RWPE1 (cell line): ENCODE results near the gene KCTD5.

ENCODE experiments used
- CTCF ChIA-PET: fragments of 350-600 bp; sonication (Branson Sonifier 250); formaldehyde crosslinking; extraction: SDS; loops from one replicate; lab custom pipeline; 2021; lab: Yijun Ruan, JAX
- POLR2A ChIA-PET: fragments of 400-600 bp; formaldehyde crosslinking; extraction: SDS; loops from one replicate; lab custom pipeline; 2020; ENCODE audit warnings: antibody characterized with exemption; ENCODE audit not compliant: low non-redundant PET; lab: Yijun Ruan, JAX
- DNase-seq: peaks from one replicate; pipeline ENCODE4 v3.0.0; 2012; ENCODE audit warnings: low spot score
- H3K27ac ChIP-seq: fragments of 450-650 bp; 2 replicates; pipeline ENCODE4 v1.5.1; 2017
- TF ChIP-seq, protein P1 (sequence below): fragments of 450-650 bp; conservative IDR thresholded peaks from 2 replicates; pipeline ENCODE4 v1.5.1; 2017; ENCODE audit warnings: low read depth, mild to moderate bottlenecking

Gene KCTD5

GRCh38 chr16:2751577-2752034, 69.3 kb downstream of the KCTD5 start:
- TF ChIP-seq, protein P1, sequence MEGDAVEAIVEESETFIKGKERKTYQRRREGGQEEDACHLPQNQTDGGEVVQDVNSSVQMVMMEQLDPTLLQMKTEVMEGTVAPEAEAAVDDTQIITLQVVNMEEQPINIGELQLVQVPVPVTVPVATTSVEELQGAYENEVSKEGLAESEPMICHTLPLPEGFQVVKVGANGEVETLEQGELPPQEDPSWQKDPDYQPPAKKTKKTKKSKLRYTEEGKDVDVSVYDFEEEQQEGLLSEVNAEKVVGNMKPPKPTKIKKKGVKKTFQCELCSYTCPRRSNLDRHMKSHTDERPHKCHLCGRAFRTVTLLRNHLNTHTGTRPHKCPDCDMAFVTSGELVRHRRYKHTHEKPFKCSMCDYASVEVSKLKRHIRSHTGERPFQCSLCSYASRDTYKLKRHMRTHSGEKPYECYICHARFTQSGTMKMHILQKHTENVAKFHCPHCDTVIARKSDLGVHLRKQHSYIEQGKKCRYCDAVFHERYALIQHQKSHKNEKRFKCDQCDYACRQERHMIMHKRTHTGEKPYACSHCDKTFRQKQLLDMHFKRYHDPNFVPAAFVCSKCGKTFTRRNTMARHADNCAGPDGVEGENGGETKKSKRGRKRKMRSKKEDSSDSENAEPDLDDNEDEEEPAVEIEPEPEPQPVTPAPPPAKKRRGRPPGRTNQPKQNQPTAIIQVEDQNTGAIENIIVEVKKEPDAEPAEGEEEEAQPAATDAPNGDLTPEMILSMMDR = no peak
- POLR2A ChIA-PET = no interaction called here
- DNase-seq = peak; percentile 66
- CTCF ChIA-PET = no interaction called here
- peak overlapping the region; percentile 99 for H3K27ac ChIP-seq

DNA sequence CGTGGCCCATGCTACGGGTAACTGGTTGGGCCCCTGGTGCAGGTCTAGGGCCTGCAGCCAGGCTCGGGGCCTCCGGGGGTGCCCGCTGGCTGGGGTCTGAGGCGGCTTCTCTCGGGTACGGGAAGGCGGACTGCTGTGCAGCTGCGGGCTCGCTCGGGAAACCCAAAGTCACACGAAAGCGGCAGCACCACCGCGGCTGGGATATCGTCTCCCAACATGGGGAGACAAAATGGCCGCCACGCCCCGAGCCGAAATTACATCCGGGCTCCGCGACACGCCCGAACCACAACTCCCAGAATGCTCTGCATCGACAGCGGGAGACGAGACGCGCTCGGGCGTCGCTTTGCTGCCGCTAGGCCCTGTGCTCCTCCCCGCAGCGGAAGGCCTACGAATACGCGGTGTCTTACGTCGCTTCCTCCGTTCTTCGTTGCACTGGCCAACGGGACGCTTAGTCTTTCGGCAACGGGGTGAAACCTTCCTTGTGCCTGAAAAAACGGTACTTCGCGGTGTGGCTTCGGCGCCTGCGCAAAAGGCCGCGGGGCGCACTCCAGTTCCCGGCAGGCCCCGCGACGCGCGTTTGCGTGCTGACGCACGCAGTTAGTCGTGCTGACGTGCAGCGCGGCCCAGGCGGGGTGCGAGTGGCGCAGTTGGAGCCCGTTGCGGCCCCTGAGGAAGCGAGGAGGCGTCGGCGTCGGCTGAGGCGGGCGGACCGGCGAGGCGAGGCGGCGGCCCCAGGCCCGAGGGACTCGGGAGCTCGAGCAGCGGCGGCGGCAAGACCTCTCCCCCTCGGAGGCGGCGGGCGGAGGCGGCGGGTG, 69.9 kb downstream of the KCTD5 start, which contains the start of gene SRRM2:
SRRM2 (plus strand) TSS at position 604 of the 815 bp plus-strand sequence. CDS start 3,727 bp downstream, outside the sequence.
- peak within 1 kb of the TSS; percentile 99 for H3K27ac ChIP-seq
- ChIA-PET POLR2A (interaction anchor here (0.6 to 1.9 kb wide), 2 partner anchors 16 to 1442 kb away, joined by 3 to 12 read pairs; no protein-coding TSS in a partner anchor), CTCF (no interaction called here)
- peak; percentile 92 for DNase-seq
- TF ChIP-seq, protein P1 = no peak

- ChIA-PET CTCF (interaction anchor here (0.6 kb wide), 1 partner anchor 24 kb away, joined by 3 read pairs; no protein-coding TSS in a partner anchor), POLR2A (interaction anchor here (0.6 to 1.9 kb wide), 2 partner anchors 15 to 1442 kb away, joined by 3 to 12 read pairs; no protein-coding TSS in a partner anchor)
- DNase-seq = peak; percentile 78
- TF ChIP-seq, protein P1 = no peak
- peak overlapping the region; percentile 99 for H3K27ac ChIP-seq
Observed at GRCh38 chr16:2752850-2753732, 70.8 kb downstream of the KCTD5 start.

GRCh38 chr16:2753733-2754020, 71.4 kb downstream of the KCTD5 start:
- ChIA-PET CTCF (interaction anchor here (0.6 kb wide), 1 partner anchor 25 kb away, joined by 3 read pairs; no protein-coding TSS in a partner anchor), POLR2A (interaction anchor here (0.6 to 1.9 kb wide), 2 partner anchors 14 to 167 kb away, joined by 3 to 12 read pairs; no protein-coding TSS in a partner anchor)
- H3K27ac ChIP-seq = peak overlapping the region; percentile 99
- TF ChIP-seq, protein P1 = no peak
- DNase-seq = no peak

- ChIA-PET CTCF (no interaction called here), POLR2A (no interaction called here)
- TF ChIP-seq, protein P1 = no peak
- no peak overlapping the region for H3K27ac ChIP-seq
- no peak for DNase-seq
Observed at GRCh38 chr16:2755158-2755557, 72.8 kb downstream of the KCTD5 start.
